Mesodermal cell (in vitro differentiated cells): ENCODE data around the gene OR5K4. TPM values are rescaled to one million over a fixed set of nuclear protein-coding genes. Genes with fewer than 3 reads are reported as not detected.
A peak's percentile ranks its signal among the peaks of the same experiment; 100 is the strongest.

Experiments used
- H3K27ac ChIP-seq: 2 replicates; pipeline ENCODE4 v1.7.0; 2013; ENCODE audit warnings: mild to moderate bottlenecking, low read depth, low read length, moderate library complexity; ENCODE audit not compliant: severe bottlenecking
- H3K36me3 ChIP-seq: 2 replicates; pipeline ENCODE4 v1.7.1; 2013; ENCODE audit warnings: mild to moderate bottlenecking, low read length, moderate library complexity; ENCODE audit not compliant: control insufficient read depth, insufficient read depth
- H3K4me1 ChIP-seq: one replicate; pipeline ENCODE4 v1.7.1; 2013; ENCODE audit warnings: mild to moderate bottlenecking, low read length; ENCODE audit not compliant: insufficient read depth, control insufficient read depth, poor library complexity, severe bottlenecking
- H3K4me3 ChIP-seq: 2 replicates; pipeline ENCODE4 v1.7.0; 2013; ENCODE audit warnings: low read length, control low read depth, mild to moderate bottlenecking; ENCODE audit not compliant: insufficient read depth, poor library complexity, severe bottlenecking; ENCODE audit errors: extremely low read depth
- H3K9me3 ChIP-seq: 2 replicates; pipeline ENCODE4 v1.7.1; 2013; ENCODE audit warnings: mild to moderate bottlenecking, low read length, moderate library complexity; ENCODE audit not compliant: control insufficient read depth
- WGBS, 2 experiments: methylation state at CpG; one replicate each; pipeline ENCODE4 v1.1.5; 2013; ENCODE audit warnings: missing lambda C conversion rate in 2 of 2; ENCODE audit not compliant: insufficient coverage in 2 of 2; 5-methylcytosine and 5-hydroxymethylcytosine counted together
- polyA plus RNA-seq, 2 experiments: library from polyadenylated mRNA; stranded (reverse); fragments of 50-300 nt; gene quantifications; one replicate each; pipeline ENCODE4 v1.2.3, GENCODE V29; 2013

The OR5K4 gene
- polyA plus RNA-seq (2013, experiment 1 of 2): not detected
- not detected for polyA plus RNA-seq (2013, experiment 2 of 2)

GRCh38 chr3:98353554-98353953 is at the start of gene OR5K4:
Gene OR5K4, plus strand, starts transcription at chr3:98353854. Its CDS starts 0 bp downstream, at chr3:98353854.
- no peaks in the 10 kb centered on the region for H3K36me3 ChIP-seq
- H3K27ac ChIP-seq: no peak within 1 kb of the TSS
- no CpG with 5 or more reads among the region's 2 CpGs for WGBS, 2 experiments
- H3K4me1 ChIP-seq: no peaks in the 10 kb centered on the region
- no peak within 1 kb of the TSS for H3K4me3 ChIP-seq
- no peaks in the 10 kb centered on the region for H3K9me3 ChIP-seq

- peaks cover 8% of the 10 kb centered on the region for H3K4me1 ChIP-seq
- H3K9me3 ChIP-seq: no peaks in the 10 kb centered on the region
- H3K4me3 ChIP-seq: no peak overlapping the region
- no peak overlapping the region for H3K27ac ChIP-seq
- 90% methylated on average over 1 of the region's 2 CpGs; no CpG with 5 or more reads in 1 of the 2 experiments for WGBS, 2 experiments
- no peaks in the 10 kb centered on the region for H3K36me3 ChIP-seq
Observed at GRCh38 chr3:98322101-98322500, 31.6 kb upstream of the OR5K4 start.

- Histone ChIP-seq H3K9me3 (no peaks in the 10 kb centered on the region), H3K4me1 (peaks cover 8% of the 10 kb centered on the region), H3K27ac (no peak overlapping the region), H3K4me3 (no peak overlapping the region), H3K36me3 (no peaks in the 10 kb centered on the region)
- WGBS, 2 experiments: 79 to 84% methylated on average over 2 of the region's 2 CpGs
Observed at GRCh38 chr3:98322686-98323085, 31.0 kb upstream of the OR5K4 start.

GRCh38 chr3:98323425-98323824 is 30.2 kb upstream of the OR5K4 start:
- Histone ChIP-seq H3K36me3 (no peaks in the 10 kb centered on the region), H3K27ac (no peak overlapping the region), H3K4me1 (peaks cover 8% of the 10 kb centered on the region), H3K4me3 (no peak overlapping the region), H3K9me3 (no peaks in the 10 kb centered on the region)

- WGBS, 2 experiments: 86 to 94% methylated on average over 8 to 11 of the region's 12 CpGs
- H3K27ac ChIP-seq: no peak overlapping the region
Observed at GRCh38 chr3:98325055-98325454, 28.6 kb upstream of the OR5K4 start.

GRCh38 chr3:98326105-98326893 is 27.4 kb upstream of the OR5K4 start:
- 44 to 50% methylated on average over 1 of the region's 2 CpGs for WGBS, 2 experiments
- no peak overlapping the region for H3K4me3 ChIP-seq
- no peaks in the 10 kb centered on the region for H3K9me3 ChIP-seq
- H3K4me1 ChIP-seq: peaks cover 8% of the 10 kb centered on the region
- peak overlapping the region; percentile 23 for H3K27ac ChIP-seq
- no peaks in the 10 kb centered on the region for H3K36me3 ChIP-seq

More at GRCh38 chr3:98325055-98325454, 28.6 kb upstream of the OR5K4 start:
- Histone ChIP-seq H3K4me3 (no peak overlapping the region), H3K4me1 (peaks cover 8% of the 10 kb centered on the region), H3K36me3 (no peaks in the 10 kb centered on the region), H3K9me3 (no peaks in the 10 kb centered on the region)

GRCh38 chr3:98326945-98327344 is 26.7 kb upstream of the OR5K4 start:
- Histone ChIP-seq H3K9me3 (no peaks in the 10 kb centered on the region), H3K27ac (no peak overlapping the region), H3K4me3 (no peak overlapping the region), H3K4me1 (peaks cover 8% of the 10 kb centered on the region), H3K36me3 (no peaks in the 10 kb centered on the region)

GRCh38 chr3:98328933-98329332 is 24.7 kb upstream of the OR5K4 start:
- no peak overlapping the region for H3K4me3 ChIP-seq
- H3K9me3 ChIP-seq: no peaks in the 10 kb centered on the region
- H3K27ac ChIP-seq: no peak overlapping the region
- no peaks in the 10 kb centered on the region for H3K36me3 ChIP-seq
- H3K4me1 ChIP-seq: peaks cover 8% of the 10 kb centered on the region
- 91 to 92% methylated on average over 4 to 5 of the region's 5 CpGs for WGBS, 2 experiments

- H3K27ac ChIP-seq: no peak overlapping the region
- 3% methylated on average over 5 of the region's 6 CpGs for WGBS, 2 experiments
- no peaks in the 10 kb centered on the region for H3K9me3 ChIP-seq
- H3K4me3 ChIP-seq: no peak overlapping the region
- H3K36me3 ChIP-seq: no peaks in the 10 kb centered on the region
- peaks cover 8% of the 10 kb centered on the region for H3K4me1 ChIP-seq
Observed at GRCh38 chr3:98329392-98330124, 24.1 kb upstream of the OR5K4 start.

- Histone ChIP-seq H3K36me3 (no peaks in the 10 kb centered on the region), H3K27ac (no peak overlapping the region), H3K9me3 (no peaks in the 10 kb centered on the region), H3K4me3 (no peak overlapping the region), H3K4me1 (no peaks in the 10 kb centered on the region)
- WGBS, 2 experiments: 73 to 86% methylated on average over 1 of the region's 1 CpG
Observed at GRCh38 chr3:98331329-98331728, 22.3 kb upstream of the OR5K4 start.
